Keratinocyte (primary cell): ENCODE measurements around the gene PDK2. TPM values are rescaled to one million over a fixed set of nuclear protein-coding genes. Genes with fewer than 3 reads are reported as not detected.

Experiments
- DNase-seq: peaks from one replicate; pipeline ENCODE4 v3.0.0-alpha.2; 2011; ENCODE audit warnings: low read depth, missing footprints, low spot score
- FAIRE-seq: peaks from 2 replicates; lab custom pipeline; 2011; peaks lifted over from hg19 to GRCh38; lab: Jason Lieb, UNC
- H2AFZ ChIP-seq: 2 replicates; pipeline ENCODE4 v1.6.0; 2012; ENCODE audit warnings: low read length, control low read depth, inconsistent platforms; ENCODE audit not compliant: control insufficient read depth
- H3K27ac ChIP-seq: 2 replicates; pipeline ENCODE4 v1.5.1; 2011; ENCODE audit warnings: low read length; ENCODE audit not compliant: control insufficient read depth, insufficient read depth
- H3K27me3 ChIP-seq: 3 replicates; pipeline ENCODE4 v1.6.0; 2011; ENCODE audit warnings: low read length; ENCODE audit not compliant: control insufficient read depth, insufficient read depth; ENCODE audit errors: extremely low read depth
- H3K36me3 ChIP-seq, 2 experiments: 2 replicates in 1 of 2; 3 replicates in 1 of 2; pipeline ENCODE4 v1.5.1; 2011; ENCODE audit warnings: low read length in 2 of 2, mild to moderate bottlenecking in 1 of 2; ENCODE audit not compliant: control insufficient read depth in 2 of 2, insufficient read depth in 2 of 2; ENCODE audit errors: extremely low read depth in 1 of 2
- H3K4me1 ChIP-seq: 3 replicates; pipeline ENCODE4 v1.5.1; 2011; ENCODE audit warnings: low read length; ENCODE audit not compliant: control insufficient read depth, insufficient read depth; ENCODE audit errors: extremely low read depth
- H3K4me2 ChIP-seq: 3 replicates; pipeline ENCODE4 v1.6.0; 2011; ENCODE audit warnings: low read depth, low read length; ENCODE audit not compliant: control insufficient read depth, insufficient read depth; ENCODE audit errors: extremely low read depth
- H3K4me3 ChIP-seq, 3 experiments: fragments of 200-600 bp in 1 of 3; sonication (generic) in 1 of 3; 2 replicates in 2 of 3; 3 replicates in 1 of 3; pipeline ENCODE4 v1.5.1; 2011 to 2016; ENCODE audit warnings: low read length in 3 of 3, mild to moderate bottlenecking in 3 of 3, control low read depth in 2 of 3, inconsistent platforms in 1 of 3, low read depth in 1 of 3, mixed read lengths in 1 of 3, mixed run types in 1 of 3, moderate library complexity in 1 of 3; ENCODE audit not compliant: control insufficient read depth in 2 of 3, insufficient read depth in 2 of 3; ENCODE audit errors: extremely low read depth in 1 of 3
- H3K79me2 ChIP-seq: 2 replicates; pipeline ENCODE4 v1.6.0; 2012; ENCODE audit warnings: low read length; ENCODE audit not compliant: control insufficient read depth, insufficient read depth
- H3K9ac ChIP-seq: 3 replicates; pipeline ENCODE4 v1.6.0; 2011; ENCODE audit warnings: low read length; ENCODE audit not compliant: control insufficient read depth, insufficient read depth; ENCODE audit errors: extremely low read depth
- H3K9me1 ChIP-seq: 3 replicates; pipeline ENCODE4 v1.6.0; 2011; ENCODE audit warnings: low read length; ENCODE audit not compliant: control insufficient read depth, insufficient read depth; ENCODE audit errors: extremely low read depth
- H3K9me3 ChIP-seq: 2 replicates; pipeline ENCODE4 v1.5.1; 2012; ENCODE audit warnings: low read depth, low read length; ENCODE audit not compliant: control insufficient read depth
- H4K20me1 ChIP-seq: 3 replicates; pipeline ENCODE4 v1.6.0; 2011; ENCODE audit warnings: low read length; ENCODE audit not compliant: control insufficient read depth, insufficient read depth; ENCODE audit errors: extremely low read depth
- CTCF ChIP-seq, 3 experiments: IDR thresholded peaks in 1 of 3; conservative IDR thresholded peaks in 1 of 3; optimal IDR thresholded peaks in 1 of 3; 2 replicates in 2 of 3; 3 replicates in 1 of 3; pipeline versions ENCODE3 to v1.5.1; 2011; ENCODE audit warnings: low read length in 3 of 3, mild to moderate bottlenecking in 3 of 3, moderate library complexity in 2 of 3, control low read depth in 1 of 3, inconsistent platforms in 1 of 3; ENCODE audit not compliant: insufficient read depth in 2 of 3; ENCODE audit errors: extremely low read depth in 1 of 3
- EZH2 ChIP-seq: IDR thresholded peaks from one replicate; pipeline ENCODE4 v1.6.1; 2012; ENCODE audit warnings: inconsistent platforms, mild to moderate bottlenecking, low read length, moderate library complexity
- dilution Hi-C: fragments of 300-500 bp; cut with MboI; formaldehyde crosslinking; loops from one replicate; pipeline ENCODE4 v1.7.0; 2020; ENCODE audit warnings: low sequenced_read_pairs; ENCODE audit not compliant: extremely low pct_ligation_motif_present
- polyA plus RNA-seq, 5 experiments: library from polyadenylated mRNA; depleted of rRNA in 3 of 5; stranded (reverse) in 3 of 5; stranded (forward) in 1 of 5; unstranded in 1 of 5; fragments of >200 nt; gene quantifications; 1 replicate in 1 of 5; 2 replicates in 3 of 5; 3 replicates in 1 of 5; pipeline versions ENCODE4 v1.2.1 to v1.2.3, GENCODE V29; 2011 to 2012; ENCODE audit warnings: missing spikeins in 2 of 5, low read depth in 1 of 5, low replicate concordance in 1 of 5

The PDK2 gene
- polyA plus RNA-seq, 1 donor (not counting 4 experiments of a cell fraction or from before 2014, with no cell fraction given) = 7.5 TPM

GRCh38 chr17:50072130-50072529, 23.0 kb upstream of the PDK2 start:
- FAIRE-seq (no peak), DNase-seq (no peak)
- Histone ChIP-seq H3K36me3 (peaks cover 67 to 79% of the 10 kb centered on the region in 2 experiments), H3K9me1 (peaks cover 6% of the 10 kb centered on the region), H3K9me3 (no peaks in the 10 kb centered on the region), H3K4me2 (no peak overlapping the region), H4K20me1 (peaks cover 69% of the 10 kb centered on the region), H3K9ac (no peak overlapping the region), H3K27me3 (no peaks in the 10 kb centered on the region), H3K27ac (no peak overlapping the region), H3K79me2 (peaks cover 74% of the 10 kb centered on the region), H2AFZ (no peak overlapping the region), H3K4me1 (no peaks in the 10 kb centered on the region), H3K4me3 (no peak overlapping the region)
- TF ChIP-seq EZH2 (no peak), CTCF (optimal IDR thresholded peaks at IDR 0.05 in 1 of 3, IDR thresholded peaks at IDR 0.05 in 1 of 3, conservative IDR thresholded peaks at IDR 0.05 in 1 of 3; ENCODE audit: extremely low read depth in 1 of 3, insufficient read depth in 2 of 3, low read length in 3 of 3) (no peak)
- dilution Hi-C loops = no loop called here

GRCh38 chr17:50072925-50073324, 22.2 kb upstream of the PDK2 start:
- FAIRE-seq (no peak), DNase-seq (no peak)
- no peak overlapping the region for H3K9ac ChIP-seq
- no peaks in the 10 kb centered on the region for H3K9me3 ChIP-seq
- no peak for TF ChIP-seq EZH2
- no peak for TF ChIP-seq CTCF (optimal IDR thresholded peaks at IDR 0.05 in 1 of 3, IDR thresholded peaks at IDR 0.05 in 1 of 3, conservative IDR thresholded peaks at IDR 0.05 in 1 of 3; ENCODE audit: extremely low read depth in 1 of 3, insufficient read depth in 2 of 3, low read length in 3 of 3)
- dilution Hi-C loops = no loop called here
- H3K36me3 ChIP-seq = peaks cover 70 to 81% of the 10 kb centered on the region in 2 experiments
- no peaks in the 10 kb centered on the region for H3K27me3 ChIP-seq
- H3K4me3 ChIP-seq = no peak overlapping the region
- peaks cover 6% of the 10 kb centered on the region for H3K9me1 ChIP-seq
- peaks cover 71% of the 10 kb centered on the region for H4K20me1 ChIP-seq
- H3K79me2 ChIP-seq = peaks cover 73% of the 10 kb centered on the region
- H2AFZ ChIP-seq = no peak overlapping the region
- H3K27ac ChIP-seq = no peak overlapping the region
- H3K4me1 ChIP-seq = no peaks in the 10 kb centered on the region
- no peak overlapping the region for H3K4me2 ChIP-seq
